ENCODE data around the gene PIP5KL1. TPM values are rescaled to one million over a fixed set of nuclear protein-coding genes. Genes with fewer than 3 reads are reported as not detected.

PIP5KL1 gene, protein sequence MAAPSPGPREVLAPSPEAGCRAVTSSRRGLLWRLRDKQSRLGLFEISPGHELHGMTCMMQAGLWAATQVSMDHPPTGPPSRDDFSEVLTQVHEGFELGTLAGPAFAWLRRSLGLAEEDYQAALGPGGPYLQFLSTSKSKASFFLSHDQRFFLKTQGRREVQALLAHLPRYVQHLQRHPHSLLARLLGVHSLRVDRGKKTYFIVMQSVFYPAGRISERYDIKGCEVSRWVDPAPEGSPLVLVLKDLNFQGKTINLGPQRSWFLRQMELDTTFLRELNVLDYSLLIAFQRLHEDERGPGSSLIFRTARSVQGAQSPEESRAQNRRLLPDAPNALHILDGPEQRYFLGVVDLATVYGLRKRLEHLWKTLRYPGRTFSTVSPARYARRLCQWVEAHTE
- polyA plus RNA-seq (2013, experiment 1 of 2): 4.1 TPM
- polyA plus RNA-seq (2013, experiment 2 of 2): 3.7 TPM

DNA sequence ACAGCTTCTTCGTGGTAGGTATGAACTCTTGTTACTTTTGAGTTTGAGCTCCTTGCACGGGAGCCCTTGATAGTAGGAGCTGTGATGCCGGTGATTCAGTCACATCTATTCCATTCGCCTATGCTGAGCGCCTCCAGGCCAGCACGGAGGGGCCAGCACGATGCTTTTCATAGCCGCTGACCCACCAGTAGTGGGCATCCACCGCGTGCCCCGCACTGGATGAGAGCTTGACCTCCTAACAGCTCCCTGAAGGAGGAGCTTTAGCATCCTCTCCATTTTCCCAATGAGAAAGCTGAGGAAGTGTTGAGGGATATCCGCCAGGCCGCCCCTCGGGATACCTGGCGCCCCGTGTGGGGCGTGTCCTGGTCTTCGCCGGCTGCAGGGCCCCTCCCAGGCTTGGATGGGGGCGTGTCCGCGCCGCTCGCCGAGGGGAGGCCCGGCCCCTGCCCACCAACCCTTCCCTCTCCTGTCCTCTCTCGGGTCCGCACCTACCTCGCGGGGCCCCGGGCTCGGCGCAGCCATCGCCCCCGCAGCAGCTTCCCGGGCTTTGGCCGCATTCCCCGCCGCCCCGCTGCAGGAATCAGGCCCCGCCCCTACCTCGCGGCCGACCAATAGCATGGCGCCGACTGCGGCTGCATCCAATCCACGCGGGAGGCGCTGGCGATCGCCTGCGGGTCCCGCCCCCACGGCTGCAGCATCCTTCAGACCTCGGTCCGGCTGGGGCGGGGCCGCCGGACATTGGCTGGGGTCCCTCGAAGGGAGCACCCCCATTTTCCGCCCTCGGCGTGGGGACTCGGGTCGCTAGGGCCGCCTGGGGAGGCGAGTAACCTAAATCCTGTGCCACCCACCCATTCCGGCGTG is at the start of gene PIP5KL1:
Gene PIP5KL1 (minus strand): TSS at position 547 of the 861 bp plus-strand sequence. CDS start 25 bp downstream, at position 522.
- H3K27ac ChIP-seq (ENCODE audit: low read depth, low read length): peak within 1 kb of the TSS; percentile 53; the same call in 1 of the 2 replicates
- WGBS: 1% methylated on average over 70 of the region's 70 CpGs

GRCh38 chr9:127980060-127980705 is 49.6 kb upstream of the PIP5KL1 start:
- Histone ChIP-seq H3K4me1 (ENCODE audit: insufficient read depth, low read length) (peaks cover 25% of the 10 kb centered on the region), H3K27me3 (ENCODE audit: insufficient read depth, low read length) (no peaks in the 10 kb centered on the region), H3K27ac (ENCODE audit: low read depth, low read length) (peak overlapping the region; percentile 68; the same call in 1 of the 2 replicates), H3K4me3 (ENCODE audit: low read length) (peak overlapping the region; percentile 76), H3K9ac (ENCODE audit: low read depth, low read length) (peak overlapping the region; percentile 73), H3K9me3 (ENCODE audit: insufficient read depth, low read depth, low read length) (no peaks in the 10 kb centered on the region), H3K36me3 (ENCODE audit: insufficient read depth, low read length) (no peaks in the 10 kb centered on the region)
- under 1% methylated on average over 61 of the region's 61 CpGs for WGBS

More for the DNA sequence above, at the start of gene PIP5KL1:
- Histone ChIP-seq H3K9me3 (ENCODE audit: insufficient read depth, low read depth, low read length) (no peaks in the 10 kb centered on the region), H3K27me3 (ENCODE audit: insufficient read depth, low read length) (peaks cover 38% of the 10 kb centered on the region), H3K36me3 (ENCODE audit: insufficient read depth, low read length) (no peaks in the 10 kb centered on the region), H3K4me1 (ENCODE audit: insufficient read depth, low read length) (peaks cover 19% of the 10 kb centered on the region), H3K4me3 (ENCODE audit: low read length) (peak within 1 kb of the TSS; percentile 60), H3K9ac (ENCODE audit: low read depth, low read length) (peak within 1 kb of the TSS; percentile 41)

DNA sequence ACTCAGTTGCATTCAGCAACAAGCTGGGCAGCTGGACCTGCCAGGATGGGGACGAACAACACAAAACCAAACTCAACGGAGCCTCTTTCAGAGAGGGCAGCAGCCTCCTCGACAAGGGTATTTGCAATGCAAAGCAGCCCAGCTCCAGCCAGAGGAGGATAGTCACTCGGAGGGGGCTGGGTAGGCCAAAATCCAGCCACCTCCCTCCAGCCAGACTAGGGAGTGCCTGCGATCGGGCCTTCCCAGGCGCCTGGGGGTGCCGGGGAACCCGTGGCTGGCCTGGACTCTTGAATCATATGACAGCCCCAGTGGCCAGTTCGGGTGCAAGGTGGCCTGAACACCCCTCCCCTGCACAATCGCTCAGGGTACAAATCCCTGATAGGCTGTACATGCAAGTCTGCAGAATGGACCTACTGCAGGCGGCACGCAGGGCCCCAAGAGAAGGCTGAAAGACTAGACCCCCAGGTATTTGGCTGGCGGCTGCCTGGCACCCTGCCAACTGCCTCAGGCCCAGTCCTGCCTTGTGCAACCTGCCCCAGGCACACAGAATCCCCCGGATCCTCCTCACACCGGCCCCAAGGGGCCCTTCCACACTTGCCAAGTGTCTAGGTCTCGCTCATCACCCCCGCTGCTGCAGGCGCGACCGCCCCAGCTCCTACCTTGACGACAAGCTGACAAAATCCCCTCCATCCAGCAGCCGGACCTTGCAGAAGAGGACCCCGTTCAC is 48.9 kb upstream of the PIP5KL1 start:
- under 1% methylated on average over 24 of the region's 24 CpGs for WGBS
- Histone ChIP-seq H3K9me3 (ENCODE audit: insufficient read depth, low read depth, low read length) (no peaks in the 10 kb centered on the region), H3K27me3 (ENCODE audit: insufficient read depth, low read length) (no peaks in the 10 kb centered on the region), H3K36me3 (ENCODE audit: insufficient read depth, low read length) (no peaks in the 10 kb centered on the region), H3K4me1 (ENCODE audit: insufficient read depth, low read length) (peaks cover 25% of the 10 kb centered on the region), H3K27ac (ENCODE audit: low read depth, low read length) (peak overlapping the region; percentile 66; the same call in 1 of the 2 replicates), H3K9ac (ENCODE audit: low read depth, low read length) (peak overlapping the region; percentile 73), H3K4me3 (ENCODE audit: low read length) (peak overlapping the region; percentile 76)

DNA sequence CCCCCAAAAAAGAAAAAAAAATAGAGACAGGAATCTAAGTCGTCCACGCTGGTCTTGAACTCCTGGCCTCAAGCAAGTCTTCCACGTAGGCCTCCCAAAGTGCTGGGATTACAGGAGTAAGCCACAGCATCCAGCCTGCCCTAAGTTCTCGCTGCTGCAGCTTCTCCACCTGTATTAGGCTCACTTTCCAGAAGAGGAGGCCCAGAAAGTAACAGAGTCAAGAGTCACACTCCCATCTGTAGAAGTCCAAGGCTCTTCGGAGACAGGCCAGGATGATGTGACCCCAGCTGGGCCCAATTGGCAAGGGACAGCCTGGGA is 48.4 kb upstream of the PIP5KL1 start:
- H3K9me3 ChIP-seq (ENCODE audit: insufficient read depth, low read depth, low read length): no peaks in the 10 kb centered on the region
- peak overlapping the region; percentile 31; the same call in 1 of the 2 replicates for H3K9ac ChIP-seq (ENCODE audit: low read depth, low read length)
- H3K27ac ChIP-seq (ENCODE audit: low read depth, low read length): peak overlapping the region; percentile 66; the same call in 1 of the 2 replicates

GRCh38 chr9:127977884-127978647 is 47.5 kb upstream of the PIP5KL1 start:
- 71% methylated on average over 11 of the region's 12 CpGs for WGBS
- no peak overlapping the region for H3K9ac ChIP-seq (ENCODE audit: low read depth, low read length)
- H3K27ac ChIP-seq (ENCODE audit: low read depth, low read length): peak overlapping the region; percentile 26; the same call in 1 of the 2 replicates
- peaks cover 28% of the 10 kb centered on the region for H3K4me1 ChIP-seq (ENCODE audit: insufficient read depth, low read length)
- no peaks in the 10 kb centered on the region for H3K36me3 ChIP-seq (ENCODE audit: insufficient read depth, low read length)
- H3K4me3 ChIP-seq (ENCODE audit: low read length): peak overlapping the region; percentile 20
- no peaks in the 10 kb centered on the region for H3K27me3 ChIP-seq (ENCODE audit: insufficient read depth, low read length)
- H3K9me3 ChIP-seq (ENCODE audit: insufficient read depth, low read depth, low read length): no peaks in the 10 kb centered on the region

More for the DNA sequence above, 48.4 kb upstream of the PIP5KL1 start:
- WGBS: 22% methylated on average over 5 of the region's 5 CpGs
- H3K36me3 ChIP-seq (ENCODE audit: insufficient read depth, low read length): no peaks in the 10 kb centered on the region
- H3K4me3 ChIP-seq (ENCODE audit: low read length): peak overlapping the region; percentile 76
- H3K27me3 ChIP-seq (ENCODE audit: insufficient read depth, low read length): no peaks in the 10 kb centered on the region
- H3K4me1 ChIP-seq (ENCODE audit: insufficient read depth, low read length): peaks cover 28% of the 10 kb centered on the region

GRCh38 chr9:127977009-127977883 is 46.7 kb upstream of the PIP5KL1 start:
- Histone ChIP-seq H3K9me3 (ENCODE audit: insufficient read depth, low read depth, low read length) (no peaks in the 10 kb centered on the region), H3K27ac (ENCODE audit: low read depth, low read length) (no peak overlapping the region), H3K4me1 (ENCODE audit: insufficient read depth, low read length) (peaks cover 31% of the 10 kb centered on the region), H3K4me3 (ENCODE audit: low read length) (peak overlapping the region; percentile 20), H3K27me3 (ENCODE audit: insufficient read depth, low read length) (no peaks in the 10 kb centered on the region), H3K9ac (ENCODE audit: low read depth, low read length) (no peak overlapping the region), H3K36me3 (ENCODE audit: insufficient read depth, low read length) (no peaks in the 10 kb centered on the region)
- 90% methylated on average over 7 of the region's 7 CpGs for WGBS

DNA sequence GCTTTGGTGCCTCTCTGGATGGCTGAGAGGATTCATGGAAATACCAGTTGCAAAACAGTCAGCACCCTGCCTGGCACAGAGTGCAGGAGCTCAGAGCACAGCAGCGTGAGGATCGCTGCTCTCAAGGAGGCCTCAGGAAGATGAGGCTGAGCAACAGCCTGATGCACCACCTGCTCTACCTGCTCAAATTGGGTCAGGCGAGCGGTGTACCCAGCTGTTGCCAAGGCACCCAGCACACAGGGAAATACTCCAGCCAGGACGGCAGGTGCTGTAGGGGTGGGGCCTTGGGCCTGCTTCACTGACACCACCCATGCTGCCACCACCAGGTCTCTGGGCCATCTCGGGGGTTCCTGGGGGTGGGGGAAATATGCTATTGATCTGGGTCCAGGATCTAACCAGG is 45.9 kb upstream of the PIP5KL1 start:
- Histone ChIP-seq H3K27ac (ENCODE audit: low read depth, low read length) (no peak overlapping the region), H3K4me1 (ENCODE audit: insufficient read depth, low read length) (peaks cover 34% of the 10 kb centered on the region), H3K9ac (ENCODE audit: low read depth, low read length) (no peak overlapping the region), H3K27me3 (ENCODE audit: insufficient read depth, low read length) (no peaks in the 10 kb centered on the region), H3K36me3 (ENCODE audit: insufficient read depth, low read length) (no peaks in the 10 kb centered on the region), H3K9me3 (ENCODE audit: insufficient read depth, low read depth, low read length) (no peaks in the 10 kb centered on the region), H3K4me3 (ENCODE audit: low read length) (no peak overlapping the region)
- WGBS: 93% methylated on average over 6 of the region's 6 CpGs

DNA sequence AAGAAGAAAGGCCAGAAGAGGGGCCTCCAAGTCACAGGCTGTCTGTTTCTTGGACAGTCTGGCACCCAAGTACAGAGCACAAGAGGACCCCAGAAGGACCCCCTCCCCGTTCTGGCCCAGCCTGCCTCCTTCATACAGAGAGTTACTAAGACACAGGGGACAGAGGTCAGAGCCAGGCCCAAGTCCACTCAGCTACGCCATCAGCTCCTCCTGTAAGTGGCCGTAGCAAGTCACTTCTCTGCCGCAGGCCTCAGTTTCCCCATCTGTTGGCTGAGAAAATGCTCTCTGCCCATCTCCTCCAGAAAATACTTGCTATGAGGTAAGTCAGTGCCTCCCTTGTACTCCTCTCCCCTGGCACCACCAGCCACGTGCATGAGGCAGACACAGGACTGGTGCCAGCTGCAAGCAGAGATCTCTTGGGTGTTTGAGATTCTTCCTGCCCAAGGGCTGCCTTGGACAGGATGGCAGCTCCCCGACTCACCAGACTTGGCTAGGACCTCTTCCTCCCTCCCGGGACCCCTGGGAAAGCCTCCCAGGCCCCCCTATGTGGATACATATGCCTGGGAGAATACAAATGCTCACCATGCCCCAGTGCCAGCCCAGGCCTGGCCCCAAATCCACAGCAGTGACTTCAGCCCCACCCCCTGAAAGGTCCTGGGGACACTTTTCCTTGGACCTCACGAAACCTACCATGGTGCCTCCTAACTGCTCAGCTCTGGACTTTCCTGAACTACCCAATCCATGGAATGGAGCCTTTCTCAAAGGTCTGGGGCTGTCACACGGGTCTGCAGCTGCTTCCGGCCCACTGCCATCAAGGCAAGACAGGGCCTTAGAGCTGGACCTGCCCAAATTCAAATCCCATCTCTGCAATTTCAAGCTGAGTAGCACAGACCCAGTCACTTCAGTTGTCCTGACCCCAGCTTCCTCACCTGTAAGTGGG is 45.1 kb upstream of the PIP5KL1 start:
- H3K4me3 ChIP-seq (ENCODE audit: low read length): no peak overlapping the region
- H3K4me1 ChIP-seq (ENCODE audit: insufficient read depth, low read length): peaks cover 39% of the 10 kb centered on the region
- H3K9me3 ChIP-seq (ENCODE audit: insufficient read depth, low read depth, low read length): no peaks in the 10 kb centered on the region
- WGBS: 92% methylated on average over 10 of the region's 10 CpGs
- H3K27me3 ChIP-seq (ENCODE audit: insufficient read depth, low read length): no peaks in the 10 kb centered on the region
- no peak overlapping the region for H3K9ac ChIP-seq (ENCODE audit: low read depth, low read length)
- no peaks in the 10 kb centered on the region for H3K36me3 ChIP-seq (ENCODE audit: insufficient read depth, low read length)
- H3K27ac ChIP-seq (ENCODE audit: low read depth, low read length): no peak overlapping the region

Measured in HUES64 (cell line).